Measurements from ENCODE around the gene CCR1.
"Not testable (repeated sequence)": the region's sequence is repeated elsewhere in the genome, so short reads cannot be mapped to it uniquely, and the experiment has no call there.

Gene CCR1

GRCh38 chr3:46212101-46212500 lies 4.0 kb upstream of the CCR1 start:
- no peak for DNase-seq (ENCODE audit: low spot score)

- no peak for DNase-seq (ENCODE audit: low spot score)
Observed at GRCh38 chr3:46209746-46210470, 1.8 kb upstream of the CCR1 start.

- no peak for DNase-seq (ENCODE audit: low spot score)
Observed at GRCh38 chr3:46209053-46209452, 940 bp upstream of the CCR1 start.

DNA sequence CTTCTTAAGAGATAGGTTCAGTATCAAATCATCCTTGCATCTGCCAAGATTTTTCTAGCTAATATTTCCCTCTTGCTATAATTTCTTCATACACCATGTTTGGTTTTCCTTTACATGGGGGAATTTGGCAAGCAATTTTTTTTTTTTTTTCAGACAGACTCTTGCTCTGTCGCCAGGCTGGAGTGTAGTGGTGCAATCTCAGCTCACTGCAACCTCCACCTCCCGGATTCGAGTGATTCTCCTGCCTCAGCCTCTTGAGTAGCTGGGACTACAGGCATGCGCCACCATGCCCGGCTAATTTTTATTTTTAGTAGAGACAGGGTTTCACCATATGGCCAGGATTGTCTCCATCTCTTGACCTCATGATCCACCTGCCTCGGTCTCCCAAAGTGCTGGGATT lies 599 bp downstream of the CCR1 start:
- not testable (repeated sequence) for DNase-seq (ENCODE audit: low spot score)

- no peak for DNase-seq (ENCODE audit: low spot score)
Observed at GRCh38 chr3:46206282-46207015, 1.7 kb downstream of the CCR1 start.

DNA sequence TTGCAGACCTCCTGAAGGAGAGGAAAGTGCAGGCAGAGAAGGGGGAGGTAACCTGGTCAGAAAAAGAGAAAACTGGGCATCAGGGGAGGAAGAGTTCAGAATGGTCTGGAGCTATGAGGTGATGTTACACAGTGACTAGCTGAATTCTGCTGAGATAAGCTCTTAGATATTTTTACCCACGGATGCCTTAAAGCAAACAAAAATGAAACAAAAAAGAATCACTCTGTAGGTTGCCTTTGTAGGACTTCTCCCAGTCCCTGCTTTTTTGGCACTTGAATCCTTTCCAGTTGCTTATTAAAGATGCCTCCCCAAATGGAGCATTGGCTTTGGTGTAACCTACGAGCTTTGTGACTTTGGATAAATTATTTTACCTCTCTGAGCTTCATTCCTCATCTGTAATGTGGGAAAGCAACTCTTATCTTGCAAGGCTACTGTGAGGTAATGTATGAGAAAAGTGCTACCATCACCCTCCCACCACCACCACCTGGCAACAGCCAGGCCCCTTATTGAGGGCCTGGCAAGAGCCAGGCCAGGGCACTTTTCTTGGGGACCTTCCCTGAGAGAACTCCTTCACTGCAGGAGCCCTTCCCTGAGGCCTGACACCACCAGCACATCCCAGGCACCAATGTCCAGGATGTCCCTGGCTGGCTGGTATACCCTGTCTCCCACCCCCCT lies 2.7 kb downstream of the CCR1 start:
- DNase-seq (ENCODE audit: low spot score) = no peak

- no peak for DNase-seq (ENCODE audit: low spot score)
Observed at GRCh38 chr3:46203681-46204080, 4.4 kb downstream of the CCR1 start.

DNA sequence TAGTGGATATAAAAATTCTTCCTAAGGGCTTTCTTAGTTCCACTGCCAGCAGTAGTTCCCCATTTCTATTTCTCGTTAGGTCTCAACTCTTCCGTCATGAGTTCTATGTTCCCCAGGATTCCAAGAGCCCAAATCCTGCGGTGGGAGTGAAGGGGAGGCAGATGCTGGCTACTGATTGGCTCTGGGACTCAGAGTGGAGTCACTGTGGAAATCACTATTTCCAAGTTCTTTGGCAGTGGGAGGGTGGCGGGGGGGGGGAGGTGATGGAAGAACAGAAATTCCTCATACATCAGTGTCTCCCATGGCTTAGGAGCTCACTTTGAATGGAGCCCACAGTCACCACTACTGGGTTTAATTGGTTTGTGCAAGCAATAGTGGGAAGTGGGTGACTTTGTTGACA lies 5.6 kb downstream of the CCR1 start:
- no peak for DNase-seq (ENCODE audit: low spot score)

DNA sequence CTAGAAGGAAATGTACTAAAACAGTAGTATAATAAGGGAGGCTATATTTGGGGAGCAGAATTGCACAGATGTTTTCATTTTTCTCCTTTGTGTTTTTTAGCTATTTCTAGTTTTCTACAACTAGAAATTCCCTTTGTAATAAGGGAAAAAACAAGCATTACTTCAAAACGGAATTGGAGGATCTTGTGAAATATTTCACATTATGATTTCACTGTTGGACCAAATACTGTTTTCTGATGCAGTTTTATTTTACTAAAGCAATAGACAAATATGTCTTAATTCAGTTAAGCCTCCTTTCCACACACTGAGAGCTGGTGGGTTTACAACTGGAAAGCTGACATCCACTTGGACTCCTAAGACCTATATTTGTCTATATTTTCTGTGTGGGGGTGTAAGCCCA lies 7.3 kb downstream of the CCR1 start:
- DNase-seq (ENCODE audit: low spot score) = no peak

- no peak for DNase-seq (ENCODE audit: low spot score)
Observed at GRCh38 chr3:46200211-46200610, 7.9 kb downstream of the CCR1 start.

- DNase-seq (ENCODE audit: low spot score) = no peak
Observed at GRCh38 chr3:46196261-46196957, 11.7 kb downstream of the CCR1 start.

DNA sequence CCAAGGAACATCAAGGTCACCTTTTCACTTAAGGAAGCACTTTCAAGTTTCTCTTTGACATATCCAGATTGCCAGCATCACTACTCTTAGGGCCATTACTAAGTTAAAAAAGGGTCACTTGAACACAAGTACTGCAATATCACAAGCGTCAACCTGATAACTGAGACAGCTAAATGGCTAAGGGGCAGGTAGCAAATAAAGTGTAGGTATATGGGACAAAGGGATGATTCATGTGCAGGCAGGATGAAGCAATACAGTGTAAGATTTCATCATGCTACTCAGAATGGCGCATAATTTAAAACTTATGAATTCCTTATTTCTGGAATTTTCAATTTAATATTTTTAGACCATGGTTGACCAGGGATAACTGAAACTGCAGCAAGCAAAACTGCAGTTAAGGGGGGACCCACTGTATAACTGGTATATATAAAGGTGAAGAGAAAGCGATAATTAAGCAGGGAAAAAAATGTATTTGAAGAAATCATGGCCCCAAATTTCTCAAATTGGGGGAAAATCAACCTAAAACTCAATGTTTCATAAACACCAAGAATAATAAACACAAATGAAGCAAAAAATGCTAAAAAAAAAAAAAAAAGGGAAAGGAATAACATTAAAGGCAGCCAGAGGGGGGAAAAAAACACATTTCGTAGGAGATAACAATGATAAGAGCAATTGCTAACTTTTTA lies 13.1 kb downstream of the CCR1 start:
- DNase-seq (ENCODE audit: low spot score) = no peak

DNA sequence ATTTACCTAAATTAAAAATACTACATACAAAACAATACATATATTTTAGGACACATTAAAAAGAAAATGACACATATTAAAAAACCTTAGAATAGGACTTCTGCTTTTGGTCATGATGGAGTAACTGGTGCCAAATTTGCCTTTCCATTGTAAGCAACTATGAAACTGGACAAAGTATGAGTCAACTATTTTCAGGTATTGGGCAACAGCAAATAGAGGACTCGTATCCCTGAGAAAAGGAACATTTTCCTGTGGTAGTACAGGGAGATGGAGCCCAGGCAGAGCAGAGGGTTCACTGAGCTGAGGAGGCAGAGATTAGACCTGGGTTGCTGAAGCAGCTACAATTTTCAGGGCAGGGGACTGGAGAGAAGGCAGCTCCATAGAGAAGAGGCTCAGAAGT lies 14.7 kb downstream of the CCR1 start:
- no peak for DNase-seq (ENCODE audit: low spot score)

DNA sequence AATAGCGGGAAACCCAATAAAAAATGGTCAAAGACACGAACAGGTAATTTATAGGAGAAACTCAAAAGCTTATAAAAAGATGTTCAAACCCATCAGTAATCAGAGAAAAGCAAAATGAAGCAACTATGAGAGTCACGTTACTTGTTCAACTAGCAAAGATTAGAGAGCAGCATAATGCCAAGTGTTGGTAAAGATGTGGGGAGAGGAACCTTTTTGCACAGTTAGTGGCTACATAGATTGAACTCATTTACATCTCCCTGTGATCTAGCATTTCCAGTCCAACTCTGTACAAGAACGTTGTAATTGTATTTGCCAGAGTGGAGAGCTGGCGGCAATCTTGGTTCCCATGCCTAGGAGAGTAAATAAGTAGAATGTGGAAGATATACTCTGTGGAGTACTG lies 15.2 kb downstream of the CCR1 start:
- DNase-seq (ENCODE audit: low spot score) = no peak

DNA sequence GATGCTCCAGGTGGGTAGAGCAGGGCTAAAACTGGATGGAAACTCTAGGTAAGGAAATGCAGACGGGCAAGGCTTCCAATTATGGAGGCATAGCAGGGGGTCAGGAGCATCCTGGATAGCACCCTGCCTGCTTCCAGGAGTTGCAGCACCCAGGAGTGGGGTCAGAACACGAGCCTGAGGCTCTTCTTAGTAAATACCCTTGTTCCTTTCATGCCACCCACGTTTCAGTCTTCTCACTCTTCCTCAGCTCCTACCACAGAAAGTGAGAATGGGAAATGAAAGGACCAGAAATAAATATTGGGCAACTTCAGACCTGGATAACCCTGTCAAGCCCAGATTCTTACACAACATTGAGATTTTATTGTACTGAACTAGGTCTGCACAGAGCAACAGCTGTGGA lies 16.4 kb downstream of the CCR1 start:
- DNase-seq (ENCODE audit: low spot score) = no peak

DNA sequence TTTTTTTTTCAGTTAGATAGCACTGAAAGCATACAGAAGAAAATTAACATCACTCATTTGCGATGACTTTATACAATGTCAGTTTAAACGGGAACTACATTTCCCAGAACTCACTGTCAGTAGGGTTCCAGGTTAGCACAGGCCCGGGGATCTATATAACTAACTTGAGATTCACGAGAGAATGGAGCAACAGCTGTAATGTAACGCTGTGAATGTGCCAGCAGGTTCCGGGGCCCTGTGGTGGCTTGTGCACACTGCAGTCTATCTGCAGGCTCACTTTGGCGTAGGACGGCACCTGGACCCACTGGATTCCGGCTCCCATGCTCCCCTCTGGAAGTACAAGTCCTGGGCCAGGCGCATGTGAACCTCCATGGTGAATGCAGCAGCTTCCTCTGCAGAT lies 19.4 kb downstream of the CCR1 start:
- no peak for DNase-seq (ENCODE audit: low spot score)

GRCh38 chr3:46187876-46188275 lies 20.2 kb downstream of the CCR1 start:
- no peak for DNase-seq (ENCODE audit: low spot score)

GRCh38 chr3:46187341-46187700 lies 20.8 kb downstream of the CCR1 start:
- DNase-seq (ENCODE audit: low spot score) = no peak

GRCh38 chr3:46186471-46187340 lies 21.4 kb downstream of the CCR1 start:
- no peak for DNase-seq (ENCODE audit: low spot score)

- no peak for DNase-seq (ENCODE audit: low spot score)
Observed at GRCh38 chr3:46184469-46184868, 23.6 kb downstream of the CCR1 start.

DNA sequence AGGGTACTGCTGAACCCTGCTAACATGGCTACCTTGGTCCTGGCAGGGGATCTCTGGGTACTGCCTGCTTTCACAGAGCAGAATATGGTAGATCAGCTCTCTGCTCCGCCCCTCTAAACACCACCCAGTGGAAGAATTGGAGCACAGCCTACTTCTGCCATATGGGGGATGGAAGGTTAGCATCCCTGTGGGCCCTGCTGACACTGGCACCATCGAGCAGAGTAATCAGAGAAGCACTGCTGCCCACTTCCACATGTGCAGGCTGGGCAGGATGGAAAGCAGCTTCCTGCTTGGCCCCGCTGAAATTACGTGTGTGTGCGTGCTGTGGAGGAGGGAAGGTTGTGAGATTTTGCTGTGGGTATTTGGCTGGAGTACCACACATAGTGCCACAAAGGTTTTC lies 24.8 kb downstream of the CCR1 start:
- DNase-seq (ENCODE audit: low spot score) = no peak

Measured in putamen (tissue), 1 donor.